ENCODE results near the gene JMJD1C. TPM values are rescaled to one million over a fixed set of nuclear protein-coding genes. Genes with fewer than 3 reads are reported as not detected.

JMJD1C gene
- total RNA-seq, 1 donor from 2014 or later, result 34.6 TPM

DNA sequence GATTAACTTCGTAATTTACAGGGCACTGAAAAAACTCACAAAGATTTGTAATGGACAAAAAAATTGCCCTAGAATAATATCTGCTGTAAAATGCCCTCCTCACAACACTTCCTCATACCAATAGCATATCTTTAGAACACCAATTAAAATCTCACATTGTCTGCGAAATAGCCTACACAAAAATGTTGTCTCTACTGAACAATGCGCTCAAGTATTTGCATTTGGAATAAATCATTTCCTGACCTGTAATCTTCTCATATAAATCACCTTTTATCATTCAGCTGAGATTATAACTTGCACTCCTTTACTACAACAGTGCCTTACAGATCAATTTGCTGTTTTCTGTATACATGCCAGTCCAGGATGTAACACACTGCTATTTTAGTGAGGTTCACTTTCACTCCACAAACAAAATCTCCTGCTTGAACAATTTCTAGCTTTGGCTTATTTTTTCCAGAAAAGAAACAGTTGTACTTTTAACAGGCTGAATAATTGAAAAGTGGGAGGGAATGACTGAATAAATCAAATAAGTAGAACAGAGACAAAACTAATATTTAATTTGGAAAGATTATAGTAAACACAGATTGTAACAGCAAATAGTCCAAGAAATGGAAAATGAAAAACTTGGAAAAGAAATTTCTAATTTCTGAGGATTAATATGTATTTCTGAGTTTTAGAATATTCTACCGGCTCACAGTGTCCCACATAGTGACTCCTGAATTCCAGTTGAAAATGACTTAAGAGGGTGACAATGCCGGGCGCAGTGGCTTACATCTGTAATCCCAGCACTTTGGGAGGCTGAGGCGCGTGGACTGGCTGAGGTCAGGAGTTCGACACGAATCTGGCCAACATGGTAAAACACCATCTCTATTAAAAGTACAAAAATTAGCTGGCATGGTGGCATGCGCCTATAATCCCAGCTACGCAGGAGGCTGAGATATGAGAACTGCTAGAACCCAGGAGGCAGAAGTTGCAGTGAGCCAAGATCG lies 30.6 kb downstream of the JMJD1C start:
- no peaks in the 10 kb centered on the region for H3K9me3 ChIP-seq (replicated peaks)
- H3K27ac ChIP-seq (replicated peaks), result peak overlapping the region; percentile 25
- peaks cover 94% of the 10 kb centered on the region for H3K4me1 ChIP-seq
- DNase-seq, result no peak
- intact Hi-C loops (cut with micrococcal nuclease), result no loop called here
- H3K4me3 ChIP-seq, result no peak overlapping the region
- TF ChIP-seq, protein P1, sequence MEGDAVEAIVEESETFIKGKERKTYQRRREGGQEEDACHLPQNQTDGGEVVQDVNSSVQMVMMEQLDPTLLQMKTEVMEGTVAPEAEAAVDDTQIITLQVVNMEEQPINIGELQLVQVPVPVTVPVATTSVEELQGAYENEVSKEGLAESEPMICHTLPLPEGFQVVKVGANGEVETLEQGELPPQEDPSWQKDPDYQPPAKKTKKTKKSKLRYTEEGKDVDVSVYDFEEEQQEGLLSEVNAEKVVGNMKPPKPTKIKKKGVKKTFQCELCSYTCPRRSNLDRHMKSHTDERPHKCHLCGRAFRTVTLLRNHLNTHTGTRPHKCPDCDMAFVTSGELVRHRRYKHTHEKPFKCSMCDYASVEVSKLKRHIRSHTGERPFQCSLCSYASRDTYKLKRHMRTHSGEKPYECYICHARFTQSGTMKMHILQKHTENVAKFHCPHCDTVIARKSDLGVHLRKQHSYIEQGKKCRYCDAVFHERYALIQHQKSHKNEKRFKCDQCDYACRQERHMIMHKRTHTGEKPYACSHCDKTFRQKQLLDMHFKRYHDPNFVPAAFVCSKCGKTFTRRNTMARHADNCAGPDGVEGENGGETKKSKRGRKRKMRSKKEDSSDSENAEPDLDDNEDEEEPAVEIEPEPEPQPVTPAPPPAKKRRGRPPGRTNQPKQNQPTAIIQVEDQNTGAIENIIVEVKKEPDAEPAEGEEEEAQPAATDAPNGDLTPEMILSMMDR (IDR thresholded peaks at IDR 0.05; ENCODE audit: borderline replicate concordance), result no peak
- no peaks in the 10 kb centered on the region for H3K27me3 ChIP-seq (ENCODE audit: low read depth)
- no peaks in the 10 kb centered on the region for H3K36me3 ChIP-seq

DNA sequence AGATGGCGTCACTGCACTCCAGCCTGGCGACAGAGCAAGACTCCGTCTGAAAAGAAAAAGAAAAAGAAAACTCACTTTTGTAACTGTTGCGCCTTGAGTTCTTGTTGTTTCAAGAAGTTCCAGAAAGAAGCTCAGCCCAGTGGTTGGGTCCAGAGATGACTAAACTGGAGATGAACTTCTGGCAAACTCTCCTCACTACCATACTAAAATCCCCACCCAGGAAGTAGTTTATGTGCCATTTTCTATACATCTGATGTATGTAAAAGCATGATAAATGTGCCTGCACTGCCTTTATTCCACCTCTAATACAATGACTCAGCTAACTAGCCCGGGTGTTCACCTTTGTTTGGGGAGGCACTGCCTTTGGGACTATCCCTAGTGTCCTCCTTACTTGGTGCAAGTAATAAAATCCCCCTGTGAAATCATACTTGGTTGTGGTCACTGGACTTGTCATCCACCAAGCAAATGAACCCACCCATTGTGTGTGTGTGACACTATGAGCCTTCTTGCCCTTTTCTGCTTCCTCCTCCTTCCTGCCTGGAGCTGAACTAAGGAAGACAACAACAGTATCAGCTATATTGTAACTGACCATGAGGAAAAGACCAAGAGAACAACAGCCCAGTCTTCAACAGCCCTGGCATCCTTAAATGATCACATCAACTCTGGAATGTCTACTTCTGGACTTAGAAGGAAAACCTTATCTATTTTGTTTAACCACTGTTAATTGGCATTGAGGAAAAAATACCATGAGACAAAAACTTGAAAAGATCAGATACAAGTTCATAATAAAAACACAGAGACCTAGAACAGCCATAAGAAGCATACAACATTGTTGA lies 33.6 kb downstream of the JMJD1C start:
- Histone ChIP-seq H3K4me1 (peaks cover 94% of the 10 kb centered on the region), H3K36me3 (no peaks in the 10 kb centered on the region), H3K9me3 (replicated peaks) (no peaks in the 10 kb centered on the region), H3K4me3 (no peak overlapping the region), H3K27ac (replicated peaks) (peak overlapping the region; percentile 45), H3K27me3 (ENCODE audit: low read depth) (no peaks in the 10 kb centered on the region)
- no peak for DNase-seq
- TF ChIP-seq, protein P1 (IDR thresholded peaks at IDR 0.05; ENCODE audit: borderline replicate concordance), result no peak
- intact Hi-C loops (cut with micrococcal nuclease), result no loop called here

DNA sequence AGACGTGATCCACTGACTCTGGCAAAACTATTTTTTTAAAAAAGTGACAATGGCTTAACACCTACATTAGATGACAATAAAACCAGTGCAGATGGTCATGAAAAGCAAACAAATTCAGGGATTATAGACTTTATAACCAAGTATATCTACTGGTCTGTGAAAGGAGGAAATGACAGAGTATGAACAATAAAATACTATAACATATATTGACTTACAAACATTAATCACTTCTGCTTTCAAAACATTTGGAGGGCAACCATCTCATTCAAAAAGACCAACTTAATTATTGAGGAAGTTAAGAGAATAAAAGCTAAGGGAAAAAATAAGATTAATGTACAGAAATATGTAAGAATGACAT lies 34.8 kb downstream of the JMJD1C start:
- Histone ChIP-seq H3K36me3 (no peaks in the 10 kb centered on the region), H3K4me1 (peaks cover 86% of the 10 kb centered on the region), H3K27me3 (ENCODE audit: low read depth) (no peaks in the 10 kb centered on the region), H3K9me3 (replicated peaks) (no peaks in the 10 kb centered on the region), H3K4me3 (no peak overlapping the region), H3K27ac (replicated peaks) (peak overlapping the region; percentile 63)
- DNase-seq, result no peak
- TF ChIP-seq, protein P1 (IDR thresholded peaks at IDR 0.05; ENCODE audit: borderline replicate concordance), result no peak
- intact Hi-C loops (cut with micrococcal nuclease), result no loop called here

DNA sequence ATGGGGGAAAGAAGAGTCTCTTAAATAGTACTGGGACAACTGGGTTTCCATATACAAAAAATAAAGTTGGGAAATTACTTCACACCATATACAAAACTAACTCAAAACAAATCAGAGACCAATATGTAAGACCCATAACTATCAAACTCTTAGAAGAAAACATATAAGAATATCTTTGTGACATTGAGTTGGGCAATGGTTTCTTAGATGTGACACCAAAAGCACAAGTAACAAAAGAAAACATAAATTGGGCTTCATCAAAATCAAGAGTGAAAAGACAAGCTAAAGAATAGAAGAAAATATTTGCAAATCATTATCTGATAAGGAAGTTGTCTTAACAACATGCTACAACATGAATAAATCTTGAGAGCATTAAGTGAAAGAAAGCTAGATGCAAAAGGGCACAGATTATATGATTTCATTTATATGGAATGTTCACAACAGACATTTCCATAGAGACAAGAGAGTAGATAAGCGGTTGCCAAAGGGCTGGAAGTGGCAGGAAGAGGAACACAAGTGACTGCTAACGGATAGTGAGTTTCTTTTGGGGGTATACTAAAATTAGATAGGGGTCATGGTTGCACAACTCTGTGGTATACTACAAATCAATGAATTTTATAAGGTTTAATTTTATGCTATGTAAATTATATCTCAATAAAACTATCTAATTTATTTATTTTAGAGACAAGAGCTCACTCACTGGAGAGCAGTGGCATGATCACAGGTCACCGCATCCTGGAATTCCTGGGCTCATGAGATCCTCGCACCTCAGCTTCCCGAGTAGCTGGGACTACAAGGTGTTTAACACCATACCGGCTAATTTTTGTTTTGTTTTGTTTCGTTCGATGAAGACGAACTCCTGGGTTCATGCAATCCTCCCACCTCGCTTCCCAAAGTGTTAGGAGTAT lies 35.4 kb downstream of the JMJD1C start:
- no peaks in the 10 kb centered on the region for H3K36me3 ChIP-seq
- H3K9me3 ChIP-seq (replicated peaks), result no peaks in the 10 kb centered on the region
- TF ChIP-seq, protein P1 (IDR thresholded peaks at IDR 0.05; ENCODE audit: borderline replicate concordance), result no peak
- H3K4me1 ChIP-seq, result peaks cover 86% of the 10 kb centered on the region
- no peak for DNase-seq
- no peak overlapping the region for H3K4me3 ChIP-seq
- no peaks in the 10 kb centered on the region for H3K27me3 ChIP-seq (ENCODE audit: low read depth)
- peak overlapping the region; percentile 63 for H3K27ac ChIP-seq (replicated peaks)
- intact Hi-C loops (cut with micrococcal nuclease), result no loop called here

DNA sequence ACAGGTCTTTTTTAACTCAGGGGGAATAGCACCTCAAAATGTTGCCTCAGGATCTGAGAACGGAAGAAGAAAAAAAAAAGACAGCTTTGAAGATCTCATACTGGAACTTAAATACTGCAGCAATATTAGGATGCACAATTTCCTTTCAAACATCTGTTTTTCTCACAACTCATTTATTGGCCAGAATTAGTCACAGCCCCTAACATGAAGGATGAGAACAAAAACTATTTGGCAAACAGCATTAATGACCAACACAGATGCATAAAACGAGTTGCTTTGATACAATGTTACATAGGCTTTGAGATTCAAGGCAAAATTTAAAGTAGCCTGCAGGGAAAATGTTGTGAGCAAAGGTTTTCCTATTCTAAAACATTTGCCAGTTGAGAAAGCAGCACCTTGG lies 36.5 kb downstream of the JMJD1C start:
- Histone ChIP-seq H3K36me3 (no peaks in the 10 kb centered on the region), H3K27ac (replicated peaks) (peak overlapping the region; percentile 63), H3K9me3 (replicated peaks) (no peaks in the 10 kb centered on the region), H3K27me3 (ENCODE audit: low read depth) (no peaks in the 10 kb centered on the region), H3K4me3 (no peak overlapping the region), H3K4me1 (peaks cover 77% of the 10 kb centered on the region)
- no peak for DNase-seq
- TF ChIP-seq, protein P1 (IDR thresholded peaks at IDR 0.05; ENCODE audit: borderline replicate concordance), result no peak
- intact Hi-C loops (cut with micrococcal nuclease), result no loop called here
